Activated gamma-delta T cell treated with Interleukin-2 at 50 U/mL for 16 hours (primary cell): ENCODE results near the gene ANTXR1.

ENCODE experiments used
- DNase-seq: peaks from one replicate; pipeline ENCODE4 v3.0.0-alpha.2; 2020

Gene ANTXR1

GRCh38 chr2:69292256-69292655 lies 279.3 kb downstream of the ANTXR1 start:
- no peak for DNase-seq

- DNase-seq = no peak
Observed at GRCh38 chr2:69296421-69296820, 283.4 kb downstream of the ANTXR1 start.

DNA sequence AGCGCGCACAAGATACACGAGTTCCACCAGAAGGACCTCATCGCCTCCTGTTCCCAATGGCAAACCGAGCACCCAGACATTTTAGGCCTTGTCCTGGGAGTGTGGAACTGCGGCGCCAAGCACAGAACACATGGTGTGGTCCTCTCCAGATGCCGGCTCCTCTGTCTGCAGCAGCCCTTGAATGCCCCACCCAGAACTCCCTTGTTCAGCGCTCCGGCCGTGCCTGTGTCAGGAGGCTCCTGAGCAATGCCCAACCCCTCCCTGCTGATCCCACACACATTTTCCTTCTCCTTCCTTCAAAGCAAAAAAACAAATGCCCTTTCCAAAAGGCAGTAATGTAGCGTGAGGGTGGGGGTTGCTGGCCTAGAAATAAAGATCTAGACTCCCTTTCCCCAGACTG lies 284.2 kb downstream of the ANTXR1 start:
- DNase-seq = no peak

DNA sequence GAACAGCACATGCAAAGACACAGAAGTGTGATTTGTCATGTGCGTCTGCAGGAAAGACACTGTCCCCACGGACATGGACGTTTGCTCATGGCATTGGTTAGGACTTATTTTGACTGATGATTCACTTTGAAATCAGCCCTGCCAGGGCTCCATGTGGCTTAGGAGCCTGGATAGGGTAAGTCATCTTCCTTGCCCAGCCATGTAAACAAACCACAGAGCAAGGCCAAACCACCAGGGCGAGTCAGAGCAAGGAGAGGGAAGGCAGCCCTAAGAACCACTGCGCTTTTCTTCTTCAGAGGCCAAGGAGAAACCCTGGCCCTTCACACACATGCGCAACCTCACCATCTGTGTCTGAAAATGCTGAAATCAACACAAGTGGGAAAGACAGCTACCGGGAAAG lies 285.3 kb downstream of the ANTXR1 start:
- DNase-seq = no peak

DNA sequence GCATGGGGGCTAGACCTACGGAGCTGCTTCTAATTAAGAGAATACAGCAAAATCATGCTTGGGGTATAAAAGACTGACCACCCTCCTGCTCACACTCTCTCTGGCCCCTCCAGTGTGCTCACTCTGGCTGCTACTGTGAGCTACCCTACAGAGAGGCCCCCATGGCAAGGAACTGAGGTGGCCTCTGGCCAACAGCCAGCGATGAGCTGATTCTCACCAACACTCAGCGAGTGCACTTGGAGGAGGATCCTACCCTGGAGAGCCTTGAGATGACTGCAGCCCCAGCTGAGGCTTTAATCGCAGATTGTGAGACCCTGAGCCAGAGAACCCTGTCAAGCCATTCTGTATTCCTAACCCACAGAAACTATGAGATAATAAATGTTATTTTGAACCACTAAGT lies 285.9 kb downstream of the ANTXR1 start:
- DNase-seq = no peak
